HUES64 (cell line): ENCODE results near the gene KRTAP9-1.
"Not testable (repeated sequence)": the region's sequence is repeated elsewhere in the genome, so short reads cannot be mapped to it uniquely, and the experiment has no call there.

Experiments used
- H3K27ac ChIP-seq: 2 replicates; pipeline ENCODE4 v1.7.0; 2013; ENCODE audit warnings: low read depth, low read length, inconsistent platforms
- H3K27me3 ChIP-seq: 2 replicates; pipeline ENCODE4 v1.6.1; 2013; ENCODE audit warnings: mild to moderate bottlenecking, low read length; ENCODE audit not compliant: insufficient read depth
- H3K36me3 ChIP-seq: 2 replicates; pipeline ENCODE4 v1.6.1; 2013; ENCODE audit warnings: mild to moderate bottlenecking, low read length; ENCODE audit not compliant: insufficient read depth
- H3K4me1 ChIP-seq: 2 replicates; pipeline ENCODE4 v1.6.1; 2013; ENCODE audit warnings: mild to moderate bottlenecking, low read length, moderate library complexity; ENCODE audit not compliant: insufficient read depth
- H3K4me3 ChIP-seq: 2 replicates; pipeline ENCODE4 v1.5.1; 2013; ENCODE audit warnings: mild to moderate bottlenecking, low read length, moderate library complexity
- H3K9ac ChIP-seq: 2 replicates; pipeline ENCODE4 v1.6.1; 2013; ENCODE audit warnings: mild to moderate bottlenecking, low read depth, low read length
- H3K9me3 ChIP-seq: 2 replicates; pipeline ENCODE4 v1.6.1; 2013; ENCODE audit warnings: low read depth, low read length; ENCODE audit not compliant: insufficient read depth
- WGBS: fragments of 150-250, 120-280 bp; methylation state at CpG from one replicate; pipeline ENCODE4 v1.1.7; 2013; ENCODE audit warnings: missing lambda C conversion rate; 5-methylcytosine and 5-hydroxymethylcytosine counted together

The KRTAP9-1 gene

GRCh38 chr17:41230094-41230493 is 40.4 kb downstream of the KRTAP9-1 start:
- Histone ChIP-seq H3K27me3 (no peaks in the 10 kb centered on the region), H3K9ac (no peak overlapping the region), H3K4me3 (no peak overlapping the region), H3K27ac (no peak overlapping the region), H3K9me3 (no peaks in the 10 kb centered on the region), H3K4me1 (no peaks in the 10 kb centered on the region), H3K36me3 (no peaks in the 10 kb centered on the region)

GRCh38 chr17:41231731-41232130 is 42.0 kb downstream of the KRTAP9-1 start:
- WGBS = 93% methylated on average over 6 of the region's 6 CpGs
- no peak overlapping the region for H3K4me3 ChIP-seq
- H3K9ac ChIP-seq = no peak overlapping the region
- H3K27me3 ChIP-seq = no peaks in the 10 kb centered on the region
- no peaks in the 10 kb centered on the region for H3K9me3 ChIP-seq
- H3K36me3 ChIP-seq = no peaks in the 10 kb centered on the region
- H3K4me1 ChIP-seq = no peaks in the 10 kb centered on the region
- H3K27ac ChIP-seq = no peak overlapping the region

GRCh38 chr17:41232399-41233105 is 42.9 kb downstream of the KRTAP9-1 start, which contains the start of gene KRTAP9-3:
KRTAP9-3 (plus strand) TSS chr17:41232449; CDS start chr17:41232502, 53 bp downstream.
- H3K4me3 ChIP-seq, H3K9me3 ChIP-seq, H3K27ac ChIP-seq, H3K36me3 ChIP-seq, H3K9ac ChIP-seq, H3K4me1 ChIP-seq, H3K27me3 ChIP-seq: not testable (repeated sequence)
- 91% methylated on average over 1 of the region's 1 CpG for WGBS

DNA sequence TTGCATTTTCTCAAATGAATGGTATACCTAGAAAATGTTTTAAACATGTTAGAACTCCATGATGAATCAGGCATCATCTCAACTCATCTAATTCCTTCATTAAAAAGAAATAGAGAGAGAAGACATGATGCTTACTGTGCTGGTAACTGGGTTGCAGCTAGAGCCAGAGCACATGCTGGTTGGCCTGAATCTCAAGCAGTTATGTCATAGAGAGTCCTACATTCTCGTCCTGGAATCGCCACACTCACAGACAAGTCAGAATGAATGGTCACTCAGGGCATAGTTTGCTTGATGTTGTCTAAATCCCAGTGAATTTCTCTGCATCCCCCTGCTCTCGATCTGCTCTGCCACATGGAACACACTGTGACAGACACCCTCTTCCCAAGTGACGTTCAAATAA is 47.4 kb downstream of the KRTAP9-1 start:
- not testable (repeated sequence) for H3K9me3 ChIP-seq, H3K36me3 ChIP-seq, H3K27ac ChIP-seq, H3K4me1 ChIP-seq, H3K4me3 ChIP-seq, H3K27me3 ChIP-seq, H3K9ac ChIP-seq
- WGBS = 86% methylated on average over 4 of the region's 4 CpGs

DNA sequence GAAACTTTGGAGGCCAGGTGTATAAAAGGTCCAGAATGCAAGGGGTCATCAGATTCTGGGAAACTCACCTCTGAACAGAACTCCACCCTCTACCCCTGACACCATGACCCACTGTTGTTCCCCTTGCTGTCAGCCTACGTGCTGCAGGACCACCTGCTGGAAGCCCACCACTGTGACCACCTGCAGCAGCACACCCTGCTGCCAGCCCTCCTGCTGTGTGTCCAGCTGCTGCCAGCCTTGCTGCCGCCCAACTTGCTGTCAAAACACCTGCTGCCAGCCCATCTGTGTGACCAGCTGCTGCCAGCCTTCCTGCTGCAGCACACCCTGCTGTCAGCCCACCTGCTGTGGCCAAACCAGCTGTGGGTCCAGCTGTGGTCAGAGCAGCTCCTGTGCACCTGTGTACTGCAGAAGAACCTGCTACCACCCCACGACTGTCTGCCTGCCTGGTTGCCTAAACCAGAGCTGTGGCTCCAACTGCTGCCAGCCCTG is 48.3 kb downstream of the KRTAP9-1 start, which contains the start of gene KRTAP9-8:
Gene KRTAP9-8 (plus strand): TSS at position 51 of the 489 bp plus-strand sequence. CDS start 53 bp downstream, at position 104.
- H3K9ac ChIP-seq, H3K4me3 ChIP-seq, H3K27me3 ChIP-seq, H3K9me3 ChIP-seq, H3K4me1 ChIP-seq, H3K36me3 ChIP-seq, H3K27ac ChIP-seq: not testable (repeated sequence)
- WGBS = 63% methylated on average over 3 of the region's 3 CpGs
